H1 (cell line): ENCODE results near the gene ATP11A. TPM values are rescaled to one million over a fixed set of nuclear protein-coding genes. Genes with fewer than 3 reads are reported as not detected.

Source experiments
- CTCF ChIA-PET: fragments of 300-600 bp; sonication (Branson Sonifier 250); formaldehyde crosslinking; loops from one replicate; lab custom pipeline; 2021; ENCODE audit not compliant: partially characterized antibody; lab: Charles Lee
- POLR2A ChIA-PET: fragments of 300-600 bp; sonication (Branson Sonifier 250); formaldehyde crosslinking; loops from one replicate; lab custom pipeline; 2021; ENCODE audit warnings: inconsistent platforms; ENCODE audit not compliant: partially characterized antibody; lab: Charles Lee
- DNase-seq, 2 experiments: peaks; one replicate each; pipeline versions ENCODE4 v3.0.0 to v3.0.0-alpha.2; 2010 to 2022; ENCODE audit warnings: low spot score in 2 of 2, low read depth in 1 of 2, mixed read lengths in 1 of 2
- FAIRE-seq: peaks from 2 replicates; lab custom pipeline; 2011; peaks lifted over from hg19 to GRCh38; lab: Jason Lieb, UNC
- H2AFZ ChIP-seq: 2 replicates; pipeline ENCODE4 v1.8.1; 2012; ENCODE audit warnings: low read length, inconsistent platforms
- H2AK5ac ChIP-seq: 2 replicates; pipeline ENCODE4 v1.6.1; 2013; ENCODE audit warnings: low read depth, low read length
- H2BK120ac ChIP-seq: replicated peaks from 2 replicates; pipeline ENCODE3; 2013; ENCODE audit warnings: low read depth, low read length, inconsistent platforms
- H2BK12ac ChIP-seq: 2 replicates; pipeline ENCODE4 v1.6.1; 2013; ENCODE audit warnings: low read depth, low read length
- H2BK15ac ChIP-seq: 2 replicates; pipeline ENCODE4 v1.6.1; 2013; ENCODE audit warnings: low read length
- H2BK20ac ChIP-seq: 2 replicates; pipeline ENCODE4 v1.6.1; 2013; ENCODE audit warnings: low read length
- H2BK5ac ChIP-seq: 2 replicates; pipeline ENCODE4 v1.6.1; 2013; ENCODE audit warnings: low read depth, low read length
- H3K14ac ChIP-seq: 2 replicates; pipeline ENCODE4 v1.6.1; 2013; ENCODE audit warnings: inconsistent platforms; ENCODE audit not compliant: insufficient read length
- H3K18ac ChIP-seq: 2 replicates; pipeline ENCODE4 v1.6.1; 2013; ENCODE audit warnings: low read length; ENCODE audit errors: extremely low read depth
- H3K23ac ChIP-seq: 2 replicates; pipeline ENCODE4 v1.6.1; 2013; ENCODE audit warnings: inconsistent platforms; ENCODE audit not compliant: insufficient read length
- H3K23me2 ChIP-seq: 2 replicates; pipeline ENCODE4 v1.6.1; 2013; ENCODE audit warnings: low read depth, low read length
- H3K27ac ChIP-seq: 2 replicates; pipeline ENCODE4 v1.6.1; 2011; ENCODE audit warnings: low read depth, low read length, inconsistent platforms
- H3K27me3 ChIP-seq, 4 experiments: replicated peaks in 1 of 4; 1 replicate in 1 of 4; 2 replicates in 3 of 4; pipeline versions ENCODE4 v1.6.1 to v1.8.1; 2011 to 2013; ENCODE audit warnings: low read length in 3 of 4, mild to moderate bottlenecking in 3 of 4, inconsistent platforms in 2 of 4, mixed read lengths in 2 of 4, moderate library complexity in 1 of 4; ENCODE audit not compliant: control insufficient read depth in 3 of 4, insufficient read depth in 3 of 4; ENCODE audit errors: extremely low read depth in 1 of 4
- H3K36me3 ChIP-seq, 4 experiments: 2 replicates each; pipeline versions ENCODE4 v1.6.1 to v1.8.1; 2011 to 2013; ENCODE audit warnings: mild to moderate bottlenecking in 4 of 4, low read length in 3 of 4, moderate library complexity in 2 of 4, control low read depth in 1 of 4, inconsistent platforms in 1 of 4; ENCODE audit not compliant: insufficient read depth in 4 of 4, control insufficient read depth in 2 of 4
- H3K4ac ChIP-seq: replicated peaks from 2 replicates; pipeline ENCODE3; 2013; ENCODE audit warnings: low read length, low read depth, mixed read lengths, inconsistent platforms; ENCODE audit not compliant: insufficient read length
- H3K4me1 ChIP-seq, 4 experiments: replicated peaks in 1 of 4; 1 replicate in 1 of 4; 2 replicates in 3 of 4; pipeline versions ENCODE4 v1.6.1 to v1.8.1; 2011 to 2013; ENCODE audit warnings: low read length in 3 of 4, inconsistent platforms in 2 of 4, mixed read lengths in 1 of 4; ENCODE audit not compliant: insufficient read depth in 4 of 4, control insufficient read depth in 3 of 4
- H3K4me2 ChIP-seq, 2 experiments: 2 replicates each; pipeline versions ENCODE4 v1.6.1 to v1.8.1; 2011 to 2013; ENCODE audit warnings: low read depth in 2 of 2, low read length in 2 of 2, control low read depth in 1 of 2, inconsistent platforms in 1 of 2, mild to moderate bottlenecking in 1 of 2; ENCODE audit not compliant: insufficient read depth in 1 of 2
- H3K4me3 ChIP-seq, 4 experiments: fragments of 200-600, 300-600 bp in 1 of 4; sonication (generic), shearing (Covaris generic), sonication (Bioruptor Twin) in 1 of 4; 2 replicates each; pipeline versions ENCODE4 v1.5.1 to v1.8.1; 2011 to 2016; ENCODE audit warnings: low read length in 4 of 4, low read depth in 3 of 4, control low read depth in 2 of 4, inconsistent platforms in 2 of 4, mild to moderate bottlenecking in 2 of 4, mixed read lengths in 1 of 4, moderate library complexity in 1 of 4; ENCODE audit not compliant: insufficient read depth in 2 of 4; ENCODE audit errors: extremely low read depth in 1 of 4
- H3K56ac ChIP-seq: replicated peaks from 2 replicates; pipeline ENCODE3; 2013; ENCODE audit warnings: low read depth, mild to moderate bottlenecking, mixed read lengths, low read length, inconsistent platforms; ENCODE audit not compliant: insufficient read length
- H3K79me1 ChIP-seq: 2 replicates; pipeline ENCODE4 v1.6.1; 2013; ENCODE audit warnings: low read depth, low read length, control low read depth
- H3K79me2 ChIP-seq, 2 experiments: 2 replicates each; pipeline versions ENCODE4 v1.6.1 to v1.8.1; 2012 to 2013; ENCODE audit warnings: low read length in 2 of 2, mild to moderate bottlenecking in 2 of 2, inconsistent platforms in 1 of 2; ENCODE audit not compliant: insufficient read depth in 2 of 2, control insufficient read depth in 1 of 2
- H3K9ac ChIP-seq, 4 experiments: replicated peaks in 1 of 4; 1 replicate in 1 of 4; 2 replicates in 3 of 4; pipeline versions ENCODE4 v1.6.1 to v1.8.1; 2011 to 2013; ENCODE audit warnings: low read depth in 3 of 4, low read length in 3 of 4, control low read depth in 2 of 4, mild to moderate bottlenecking in 2 of 4, moderate library complexity in 2 of 4, inconsistent platforms in 1 of 4; ENCODE audit errors: extremely low read depth in 1 of 4
- H3K9me3 ChIP-seq, 2 experiments: 2 replicates each; pipeline versions ENCODE4 v1.6.1 to v1.8.1; 2012 to 2013; ENCODE audit warnings: mild to moderate bottlenecking in 2 of 2, moderate library complexity in 2 of 2, control low read depth in 1 of 2, inconsistent platforms in 1 of 2, low read depth in 1 of 2, low read length in 1 of 2, mixed read lengths in 1 of 2; ENCODE audit not compliant: insufficient read depth in 2 of 2
- H4K20me1 ChIP-seq, 2 experiments: replicated peaks in 1 of 2; 2 replicates each; pipeline versions ENCODE3 to v1.8.1; 2011 to 2013; ENCODE audit warnings: inconsistent platforms in 2 of 2, low read length in 2 of 2, mild to moderate bottlenecking in 1 of 2; ENCODE audit not compliant: insufficient read depth in 2 of 2, control insufficient read depth in 1 of 2
- H4K5ac ChIP-seq: 2 replicates; pipeline ENCODE4 v1.6.1; 2013; ENCODE audit warnings: low read length, low read depth, mixed read lengths, inconsistent platforms; ENCODE audit not compliant: insufficient read length
- H4K8ac ChIP-seq: 2 replicates; pipeline ENCODE4 v1.8.0; 2013; ENCODE audit warnings: mild to moderate bottlenecking, moderate library complexity, low read length, inconsistent platforms; ENCODE audit not compliant: insufficient read depth; ENCODE audit errors: extremely low read depth
- H4K91ac ChIP-seq: replicated peaks from 2 replicates; pipeline ENCODE3; 2013; ENCODE audit warnings: low read length, mixed read lengths, inconsistent platforms; ENCODE audit not compliant: insufficient read length
- ASH2L ChIP-seq: fragments of 200-600, 300-600 bp; sonication (generic); IDR thresholded peaks from one replicate; pipeline ENCODE4 v1.7.1; 2017; ENCODE audit warnings: low read length
- BRCA1 ChIP-seq: IDR thresholded peaks from 2 replicates; pipeline ENCODE4 v1.6.1; 2012; ENCODE audit warnings: low read depth, low read length, improper control_type of control experiment
- EP300 ChIP-seq, 2 experiments: IDR thresholded peaks; 1 replicate in 1 of 2; 2 replicates in 1 of 2; pipeline ENCODE4 v1.6.1; 2011 to 2012; ENCODE audit warnings: low read depth in 2 of 2, low read length in 2 of 2, mild to moderate bottlenecking in 2 of 2, borderline replicate concordance in 1 of 2, inconsistent platforms in 1 of 2, moderate library complexity in 1 of 2
- GABPA ChIP-seq: IDR thresholded peaks from 2 replicates; pipeline ENCODE4 v1.6.1; 2011; ENCODE audit warnings: mild to moderate bottlenecking, low read length, moderate library complexity, borderline replicate concordance; ENCODE audit not compliant: insufficient read depth
- GTF2F1 ChIP-seq: IDR thresholded peaks from 2 replicates; pipeline ENCODE4 v1.6.1; 2012; ENCODE audit warnings: low read depth, low read length, improper control_type of control experiment, borderline replicate concordance
- HDAC2 ChIP-seq, 2 experiments: fragments of 300-600 bp in 1 of 2; sonication (generic) in 1 of 2; IDR thresholded peaks; 2 replicates each; pipeline ENCODE4 v1.6.1; 2011 to 2012; ENCODE audit warnings: low read depth in 2 of 2, low read length in 2 of 2, mild to moderate bottlenecking in 2 of 2, moderate library complexity in 2 of 2, borderline replicate concordance in 1 of 2, inconsistent platforms in 1 of 2
- KDM4A ChIP-seq: IDR thresholded peaks from one replicate; pipeline ENCODE4 v1.7.1; 2012; ENCODE audit warnings: low read depth, mild to moderate bottlenecking, moderate library complexity, low read length, inconsistent platforms; ENCODE audit not compliant: severe bottlenecking
- MAFK ChIP-seq: IDR thresholded peaks from 2 replicates; pipeline ENCODE4 v1.6.1; 2012; ENCODE audit warnings: low read depth, mild to moderate bottlenecking, improper control_type of control experiment, low read length
- RFX5 ChIP-seq: IDR thresholded peaks from 2 replicates; pipeline ENCODE4 v1.6.1; 2011; ENCODE audit warnings: low read depth, low read length, improper control_type of control experiment, borderline replicate concordance
- SIRT6 ChIP-seq: IDR thresholded peaks from one replicate; pipeline ENCODE4 v1.7.1; 2012; ENCODE audit warnings: low read length, inconsistent platforms
- SP1 ChIP-seq: IDR thresholded peaks from 2 replicates; pipeline ENCODE4 v1.6.1; 2011; ENCODE audit warnings: low read depth, low read length
- TEAD4 ChIP-seq: IDR thresholded peaks from 2 replicates; pipeline ENCODE4 v1.6.1; 2012; ENCODE audit warnings: low read depth, low read length, inconsistent platforms, mixed read lengths
- WGBS, 2 experiments: shearing (Covaris generic) in 1 of 2; methylation state at CpG; one replicate each; pipeline versions ENCODE4 v1.1.6 to v1.1.7; 2013 to 2015; ENCODE audit warnings: low lambda C conversion rate in 2 of 2, mixed read lengths in 2 of 2, inconsistent platforms in 1 of 2, low coverage in 1 of 2, missing lambda C conversion rate in 1 of 2; ENCODE audit not compliant: insufficient replicate concordance in 2 of 2, insufficient coverage in 1 of 2, insufficient read length in 1 of 2; ENCODE audit errors: extremely low coverage in 1 of 2, missing lambda C conversion rate in 1 of 2; 5-methylcytosine and 5-hydroxymethylcytosine counted together
- polyA plus RNA-seq, 7 experiments: library from polyadenylated mRNA; depleted of rRNA in 3 of 7; stranded (reverse) in 5 of 7; unstranded in 2 of 7; fragments of >200 nt in 5 of 7; fragments of 200-250 nt in 2 of 7; gene quantifications; 1 replicate in 5 of 7; 2 replicates in 1 of 7; 4 replicates in 1 of 7; pipeline versions ENCODE4 v1.2.1 to v1.2.3, GENCODE V29; 2011 to 2013; ENCODE audit warnings: missing spikeins in 2 of 7, mixed read lengths in 2 of 7
- total RNA-seq: library from RNA; stranded (reverse); fragmentation: NEBNext Ultra II Directional; extraction: Animal tissue kit (Norgen Biotek cat#: 25700); gene quantifications from 2 replicates; pipeline ENCODE4 v1.2.1, GENCODE V29; 2021
- TF ChIP-seq, protein P1 (sequence below): IDR thresholded peaks from 2 replicates; pipeline ENCODE4 v1.6.1; 2011; ENCODE audit warnings: low read length, improper control_type of control experiment

The ATP11A gene
- total and polyA plus RNA-seq, 2 of the 8 experiments (the other 6 are each of a cell fraction or from before 2014, with no cell fraction given) = 28.8 to 72.9 TPM

DNA sequence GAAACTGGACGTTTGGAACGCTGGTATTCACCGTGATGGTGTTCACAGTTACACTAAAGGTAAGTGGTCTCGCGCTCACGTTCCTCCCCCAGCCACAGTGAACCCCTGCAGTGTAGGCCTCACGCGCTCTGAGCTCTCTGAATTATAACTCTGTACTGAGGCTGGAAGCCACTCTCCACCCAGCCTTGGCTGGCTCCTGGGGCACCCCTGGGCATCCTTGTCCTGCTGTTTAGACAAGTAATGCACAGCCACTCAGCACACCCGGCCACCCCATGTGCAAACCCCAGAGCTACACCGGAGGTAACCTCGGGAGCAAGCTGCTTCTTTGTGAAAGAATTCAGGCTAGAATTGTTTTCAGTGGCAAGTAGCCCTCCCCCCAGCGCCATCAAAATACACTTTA lies 181.9 kb downstream of the ATP11A start:
- Histone ChIP-seq H3K4me2 (no peak overlapping the region), H3K14ac (no peak overlapping the region), H3K79me1 (no peaks in the 10 kb centered on the region), H2BK15ac (no peak overlapping the region), H2AK5ac (no peak overlapping the region), H3K4ac (no peak overlapping the region), H3K36me3 (peaks cover 3 to 9% (median 5%) of the 10 kb centered on the region in 4 experiments; a peak in 4 of 8 replicates), H3K27me3 (no peaks in the 10 kb centered on the region), H3K27ac (no peak overlapping the region), H2BK20ac (no peak overlapping the region), H2BK120ac (no peak overlapping the region), H3K56ac (no peak overlapping the region), H3K79me2 (no peaks in the 10 kb centered on the region), H3K4me1 (0 out of 7 replicates have a peak, but pooled peaks cover 0 to 4% (median under 1%) of the 10 kb centered on the region in 4 experiments), H4K8ac (no peak overlapping the region), H2BK5ac (no peak overlapping the region), H3K23me2 (peaks cover 6% of the 10 kb centered on the region; the same call in 1 of the 2 replicates), H3K23ac (no peak overlapping the region), H4K91ac (no peak overlapping the region), H4K20me1 (no peaks in the 10 kb centered on the region), H3K9me3 (peaks cover 0 to 12% of the 10 kb centered on the region in 2 experiments; a peak in 3 of 4 replicates), H4K5ac (no peak overlapping the region), H3K4me3 (no peak overlapping the region), H3K9ac (no peak overlapping the region), H2BK12ac (no peak overlapping the region)
- no peak for FAIRE-seq
- POLR2A ChIA-PET = interaction anchor here (0.6 to 1.6 kb wide), 2 partner anchors 13 to 161 kb away, joined by 3 to 6 read pairs; no protein-coding TSS in a partner anchor
- CTCF ChIA-PET = no interaction called here
- DNase-seq = no peak
- 95% methylated on average over 12 of the region's 12 CpGs; no CpG with 5 or more reads in 1 of the 2 experiments for WGBS, 2 experiments
- TF ChIP-seq RFX5 = no peak
- no peak for TF ChIP-seq KDM4A
- TF ChIP-seq, protein P1, sequence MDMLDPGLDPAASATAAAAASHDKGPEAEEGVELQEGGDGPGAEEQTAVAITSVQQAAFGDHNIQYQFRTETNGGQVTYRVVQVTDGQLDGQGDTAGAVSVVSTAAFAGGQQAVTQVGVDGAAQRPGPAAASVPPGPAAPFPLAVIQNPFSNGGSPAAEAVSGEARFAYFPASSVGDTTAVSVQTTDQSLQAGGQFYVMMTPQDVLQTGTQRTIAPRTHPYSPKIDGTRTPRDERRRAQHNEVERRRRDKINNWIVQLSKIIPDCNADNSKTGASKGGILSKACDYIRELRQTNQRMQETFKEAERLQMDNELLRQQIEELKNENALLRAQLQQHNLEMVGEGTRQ = no peak
- TF ChIP-seq SP1 = no peak
- TF ChIP-seq SIRT6 = no peak
- TF ChIP-seq EP300 (IDR thresholded peaks at IDR 0.05; ENCODE audit: borderline replicate concordance in 1 of 2, low read depth in 2 of 2, low read length in 2 of 2) = no peak
- no peak for TF ChIP-seq HDAC2 (IDR thresholded peaks at IDR 0.05; ENCODE audit: borderline replicate concordance in 1 of 2, low read depth in 2 of 2, low read length in 2 of 2)
- TF ChIP-seq BRCA1 = no peak
- TF ChIP-seq GABPA = no peak
- TF ChIP-seq ASH2L = no peak
- no peak for TF ChIP-seq GTF2F1
- no peak for TF ChIP-seq TEAD4
- no peak for TF ChIP-seq MAFK
- TF ChIP-seq, all 59 proteins: peak for 0
- Histone ChIP-seq H2AFZ (no peak overlapping the region), H3K18ac (no peak overlapping the region)
